ENCODE data around the gene DMRTB1.

DNA sequence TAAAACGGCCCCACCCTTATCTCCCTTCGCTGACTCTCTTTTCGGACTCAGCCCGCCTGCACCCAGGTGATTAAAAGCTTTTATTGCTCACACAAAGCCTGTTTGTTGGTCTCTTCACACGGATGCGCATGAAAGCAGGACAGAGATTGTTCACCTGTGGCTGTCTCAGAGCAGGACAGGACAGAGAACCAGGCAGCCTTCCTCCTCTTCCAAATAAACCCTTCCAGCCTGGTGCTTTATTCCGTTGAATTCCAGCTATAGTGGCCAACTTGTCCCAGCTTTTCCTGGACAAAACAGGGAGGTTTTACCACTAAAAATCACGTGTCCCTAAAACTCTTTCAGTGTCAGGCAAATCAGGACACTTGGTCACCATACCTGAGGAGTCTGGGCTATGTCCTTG is 9.5 kb upstream of the DMRTB1 start:
- TF ChIP-seq, protein P1, sequence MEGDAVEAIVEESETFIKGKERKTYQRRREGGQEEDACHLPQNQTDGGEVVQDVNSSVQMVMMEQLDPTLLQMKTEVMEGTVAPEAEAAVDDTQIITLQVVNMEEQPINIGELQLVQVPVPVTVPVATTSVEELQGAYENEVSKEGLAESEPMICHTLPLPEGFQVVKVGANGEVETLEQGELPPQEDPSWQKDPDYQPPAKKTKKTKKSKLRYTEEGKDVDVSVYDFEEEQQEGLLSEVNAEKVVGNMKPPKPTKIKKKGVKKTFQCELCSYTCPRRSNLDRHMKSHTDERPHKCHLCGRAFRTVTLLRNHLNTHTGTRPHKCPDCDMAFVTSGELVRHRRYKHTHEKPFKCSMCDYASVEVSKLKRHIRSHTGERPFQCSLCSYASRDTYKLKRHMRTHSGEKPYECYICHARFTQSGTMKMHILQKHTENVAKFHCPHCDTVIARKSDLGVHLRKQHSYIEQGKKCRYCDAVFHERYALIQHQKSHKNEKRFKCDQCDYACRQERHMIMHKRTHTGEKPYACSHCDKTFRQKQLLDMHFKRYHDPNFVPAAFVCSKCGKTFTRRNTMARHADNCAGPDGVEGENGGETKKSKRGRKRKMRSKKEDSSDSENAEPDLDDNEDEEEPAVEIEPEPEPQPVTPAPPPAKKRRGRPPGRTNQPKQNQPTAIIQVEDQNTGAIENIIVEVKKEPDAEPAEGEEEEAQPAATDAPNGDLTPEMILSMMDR (conservative IDR thresholded peaks at IDR 0.05 in 1 of 2, IDR thresholded peaks at IDR 0.05 in 1 of 2; ENCODE audit: low read depth in 1 of 2, low read length in 2 of 2), result no peak
- no peak for TF ChIP-seq EZH2 (IDR thresholded peaks at IDR 0.05; ENCODE audit: low read length, missing control alignments)
